GM12892 (cell line): Measurements from ENCODE around the gene DPYD.

Source experiments
- DNase-seq: peaks from one replicate; pipeline ENCODE4 v3.0.0; 2011; ENCODE audit not compliant: insufficient read length
- FAIRE-seq: peaks from 2 replicates; lab custom pipeline; 2011; peaks lifted over from hg19 to GRCh38; lab: Jason Lieb, UNC
- POLR2A ChIP-seq: IDR thresholded peaks from 2 replicates; pipeline ENCODE4 v1.6.1; 2011; ENCODE audit warnings: low read depth, low read length, control low read depth
- POLR2AphosphoS5 ChIP-seq: IDR thresholded peaks from 2 replicates; pipeline ENCODE4 v1.6.1; 2011; ENCODE audit warnings: low read depth, low read length, control low read depth
- TAF1 ChIP-seq: IDR thresholded peaks from 2 replicates; pipeline ENCODE4 v1.6.1; 2011; ENCODE audit warnings: low read depth, mild to moderate bottlenecking, control low read depth, low read length, borderline replicate concordance

Gene DPYD

GRCh38 chr1:97314685-97315084, 606.1 kb downstream of the DPYD start:
- FAIRE-seq, result no peak
- TF ChIP-seq TAF1, result no peak
- no peak for DNase-seq

GRCh38 chr1:97308131-97308530, 612.7 kb downstream of the DPYD start:
- FAIRE-seq (no peak), DNase-seq (no peak)
- TF ChIP-seq TAF1 (no peak), POLR2AphosphoS5 (no peak)

GRCh38 chr1:97307568-97307967, 613.3 kb downstream of the DPYD start:
- FAIRE-seq (no peak), DNase-seq (no peak)
- no peak for TF ChIP-seq TAF1
- TF ChIP-seq POLR2A, result no peak
- TF ChIP-seq POLR2AphosphoS5, result no peak

DNA sequence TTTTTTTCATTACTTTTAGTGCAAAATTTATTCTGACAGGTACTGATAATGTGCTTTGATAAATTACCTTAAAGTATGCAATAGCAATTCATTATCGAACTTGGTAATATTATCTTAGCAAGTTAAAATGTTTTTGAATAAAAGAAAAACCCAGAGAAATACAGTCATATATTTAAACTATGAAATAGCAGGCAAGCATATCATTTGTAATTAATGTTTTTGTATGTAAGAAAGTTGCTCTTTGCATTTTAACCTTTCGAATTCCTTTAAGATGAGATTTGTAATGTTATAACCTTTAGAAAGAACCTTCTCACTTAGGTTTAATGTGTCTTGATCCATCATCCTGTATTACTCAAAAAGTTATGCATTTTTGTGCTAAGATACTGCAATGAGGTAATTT, 613.7 kb downstream of the DPYD start:
- no peak for DNase-seq
- TF ChIP-seq POLR2AphosphoS5 (no peak), TAF1 (no peak), POLR2A (no peak)
- no peak for FAIRE-seq

DNA sequence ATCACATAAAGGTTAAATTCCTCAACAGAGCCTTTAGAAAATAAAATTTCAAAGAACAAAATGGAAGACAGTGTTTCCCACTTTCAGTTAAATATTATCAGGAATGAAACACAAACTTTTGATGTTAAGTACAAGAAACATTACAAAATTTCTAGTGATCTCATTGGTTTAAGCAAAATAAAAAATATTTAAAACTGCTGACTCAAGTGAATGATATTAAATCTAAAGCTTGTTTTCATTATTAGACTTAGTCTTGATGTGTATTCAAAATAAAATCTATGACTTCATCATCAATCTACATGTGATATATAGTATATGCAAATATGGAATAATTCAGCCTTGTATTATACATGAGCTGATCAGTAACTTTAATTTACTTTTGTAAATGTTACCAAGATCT, 614.3 kb downstream of the DPYD start:
- DNase-seq (no peak), FAIRE-seq (no peak)
- TF ChIP-seq POLR2A (no peak), TAF1 (no peak), POLR2AphosphoS5 (no peak)

- FAIRE-seq (no peak), DNase-seq (no peak)
- no peak for TF ChIP-seq POLR2A
- no peak for TF ChIP-seq TAF1
- TF ChIP-seq POLR2AphosphoS5, result no peak
Measured at GRCh38 chr1:97304366-97304765, 616.5 kb downstream of the DPYD start.

- no peak for DNase-seq
- FAIRE-seq, result no peak
- TF ChIP-seq POLR2AphosphoS5 (no peak), TAF1 (no peak), POLR2A (no peak)
Measured at GRCh38 chr1:97298966-97299365, 621.9 kb downstream of the DPYD start.

GRCh38 chr1:97297611-97298010, 623.2 kb downstream of the DPYD start:
- no peak for FAIRE-seq

DNA sequence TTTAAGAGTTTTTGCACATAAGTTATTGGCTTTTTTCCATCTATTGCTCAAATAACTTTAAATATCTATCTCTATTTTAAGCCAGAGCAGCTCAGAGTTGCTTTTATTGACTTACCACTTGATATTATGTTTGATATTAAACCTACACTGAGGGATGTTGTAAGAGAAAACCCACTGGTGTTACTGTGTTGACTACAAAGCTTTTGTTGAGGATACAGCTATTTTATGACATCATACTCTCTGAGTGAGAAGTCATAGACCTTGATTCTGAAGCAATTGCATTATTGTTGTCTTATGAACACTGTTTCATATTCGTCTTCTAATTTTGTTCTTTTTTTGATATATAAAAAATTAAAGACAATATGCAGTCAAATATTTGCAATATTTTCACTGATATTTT, 638.9 kb downstream of the DPYD start:
- DNase-seq (no peak), FAIRE-seq (no peak)
- TF ChIP-seq POLR2A (no peak), POLR2AphosphoS5 (no peak), TAF1 (no peak)

More at GRCh38 chr1:97297611-97298010, 623.2 kb downstream of the DPYD start:
- TF ChIP-seq TAF1, result no peak
- TF ChIP-seq POLR2A, result no peak
- no peak for TF ChIP-seq POLR2AphosphoS5
- DNase-seq, result no peak

DNA sequence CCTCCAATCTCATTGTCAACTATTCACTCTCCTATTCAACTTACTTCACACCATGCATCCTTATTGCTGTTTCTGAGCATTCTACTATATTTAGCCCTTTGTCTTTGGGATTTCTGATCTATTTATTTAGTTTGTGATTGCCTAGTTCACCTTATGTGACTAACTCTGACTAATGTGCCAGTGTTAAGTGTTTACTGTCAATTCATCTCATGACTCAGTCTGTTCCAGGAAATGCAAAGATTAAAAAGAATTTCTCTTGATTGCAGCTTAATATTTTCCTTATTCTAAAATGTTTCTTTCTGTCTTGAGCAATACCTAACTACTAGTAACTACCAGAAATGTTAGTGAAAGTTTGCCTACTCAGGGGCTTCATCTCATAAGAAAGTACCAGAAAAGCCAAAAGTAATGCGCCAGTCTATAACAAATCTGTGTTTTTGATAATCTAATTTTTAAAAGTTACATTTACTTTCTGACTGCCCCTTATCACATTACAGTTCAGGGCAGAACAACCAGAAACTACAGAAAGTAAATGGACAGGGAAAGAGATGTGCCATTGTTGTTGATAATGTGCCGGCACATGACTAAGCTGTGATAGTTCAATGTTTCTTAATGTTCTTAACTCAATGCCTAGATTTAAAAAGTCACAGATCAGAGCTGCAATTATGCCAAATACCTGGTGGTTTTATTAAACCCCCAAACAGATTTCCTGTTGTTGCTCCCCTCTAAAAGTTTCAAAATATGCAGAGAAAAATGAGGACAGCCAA, 642.8 kb downstream of the DPYD start:
- no peak for FAIRE-seq
- TF ChIP-seq POLR2A, result no peak
- TF ChIP-seq POLR2AphosphoS5, result no peak
- no peak for TF ChIP-seq TAF1
- no peak for DNase-seq

- DNase-seq (no peak), FAIRE-seq (no peak)
- no peak for TF ChIP-seq TAF1
- no peak for TF ChIP-seq POLR2A
- no peak for TF ChIP-seq POLR2AphosphoS5
Measured at GRCh38 chr1:97271916-97272788, 648.7 kb downstream of the DPYD start.
